H9 (cell line): Measurements from ENCODE around the gene RNF125. TPM values are rescaled to one million over a fixed set of nuclear protein-coding genes. Genes with fewer than 3 reads are reported as not detected.

ENCODE experiments used
- DNase-seq: peaks from one replicate; pipeline ENCODE4 v3.0.0-alpha.2; 2017
- H2AFZ ChIP-seq: one replicate; pipeline ENCODE4 v1.6.1; 2013; ENCODE audit warnings: mild to moderate bottlenecking, low read length, control low read depth, moderate library complexity
- H2AK5ac ChIP-seq: 2 replicates; pipeline ENCODE4 v1.6.1; 2013; ENCODE audit warnings: low read length, control low read depth, mixed read lengths; ENCODE audit not compliant: insufficient read length
- H2BK120ac ChIP-seq: one replicate; pipeline ENCODE4 v1.6.1; 2013; ENCODE audit warnings: low read depth, mild to moderate bottlenecking, low read length, control low read depth, inconsistent platforms; ENCODE audit not compliant: poor library complexity, severe bottlenecking
- H2BK12ac ChIP-seq: 2 replicates; pipeline ENCODE4 v1.6.1; 2013; ENCODE audit warnings: low read length, control low read depth, mixed read lengths, low read depth; ENCODE audit not compliant: insufficient read length
- H2BK15ac ChIP-seq: 2 replicates; pipeline ENCODE4 v1.6.1; 2013; ENCODE audit warnings: low read depth, low read length, control low read depth
- H2BK20ac ChIP-seq: one replicate; pipeline ENCODE4 v1.6.1; 2013; ENCODE audit warnings: low read depth, mild to moderate bottlenecking, low read length, control low read depth, inconsistent platforms; ENCODE audit not compliant: poor library complexity, severe bottlenecking
- H2BK5ac ChIP-seq: 2 replicates; pipeline ENCODE4 v1.6.1; 2013; ENCODE audit warnings: low read length, control low read depth, mixed read lengths; ENCODE audit not compliant: insufficient read length
- H3K14ac ChIP-seq: 2 replicates; pipeline ENCODE4 v1.6.1; 2013; ENCODE audit warnings: low read length, control low read depth; ENCODE audit not compliant: insufficient read depth
- H3K18ac ChIP-seq: 2 replicates; pipeline ENCODE4 v1.6.1; 2013; ENCODE audit warnings: low read depth, mild to moderate bottlenecking, mixed read lengths, low read length, control low read depth; ENCODE audit not compliant: insufficient read length
- H3K23ac ChIP-seq: 2 replicates; pipeline ENCODE4 v1.6.1; 2013; ENCODE audit warnings: low read length, control low read depth, mixed read lengths, low read depth; ENCODE audit not compliant: insufficient read length
- H3K23me2 ChIP-seq: 2 replicates; pipeline ENCODE4 v1.6.1; 2013; ENCODE audit warnings: low read depth, mild to moderate bottlenecking, mixed read lengths, low read length, control low read depth; ENCODE audit not compliant: insufficient read length, poor library complexity, severe bottlenecking
- H3K27ac ChIP-seq: 2 replicates; pipeline ENCODE4 v1.5.1; 2013; ENCODE audit warnings: low read length, control low read depth, mixed read lengths, low read depth; ENCODE audit not compliant: insufficient read length
- H3K27me3 ChIP-seq: 2 replicates; pipeline ENCODE4 v1.6.1; 2013; ENCODE audit warnings: low read length, control low read depth, inconsistent platforms; ENCODE audit not compliant: insufficient read depth
- H3K4ac ChIP-seq: 2 replicates; pipeline ENCODE4 v1.6.1; 2013; ENCODE audit warnings: low read depth, mild to moderate bottlenecking, control low read depth, inconsistent platforms, low read length, moderate library complexity
- H3K4me1 ChIP-seq: 2 replicates; pipeline ENCODE4 v1.6.1; 2013; ENCODE audit warnings: low read length, control low read depth, inconsistent platforms; ENCODE audit not compliant: insufficient read depth
- H3K4me2 ChIP-seq: 2 replicates; pipeline ENCODE4 v1.6.1; 2013; ENCODE audit warnings: low read length, control low read depth, mixed read lengths; ENCODE audit not compliant: insufficient read length, insufficient read depth
- H3K56ac ChIP-seq: 2 replicates; pipeline ENCODE4 v1.6.1; 2013; ENCODE audit warnings: low read depth, mild to moderate bottlenecking, mixed read lengths, low read length, control low read depth; ENCODE audit not compliant: insufficient read length
- H3K79me1 ChIP-seq: 2 replicates; pipeline ENCODE4 v1.6.1; 2013; ENCODE audit warnings: low read depth, mild to moderate bottlenecking, moderate library complexity, low read length, control low read depth, inconsistent platforms; ENCODE audit not compliant: insufficient read depth, poor library complexity, severe bottlenecking
- H3K79me2 ChIP-seq: 2 replicates; pipeline ENCODE4 v1.6.1; 2013; ENCODE audit warnings: low read length, control low read depth, inconsistent platforms; ENCODE audit not compliant: insufficient read depth
- H3K9ac ChIP-seq: 2 replicates; pipeline ENCODE4 v1.6.1; 2013; ENCODE audit warnings: low read length, control low read depth, mixed read lengths; ENCODE audit not compliant: insufficient read length; ENCODE audit errors: extremely low read depth
- H3K9me3 ChIP-seq: one replicate; pipeline ENCODE4 v1.6.1; 2013; ENCODE audit warnings: low read depth, low read length, inconsistent platforms; ENCODE audit not compliant: control insufficient read depth
- H3T11ph ChIP-seq: one replicate; pipeline ENCODE4 v1.6.1; 2013; ENCODE audit warnings: mild to moderate bottlenecking, low read length, control low read depth, inconsistent platforms
- H4K20me1 ChIP-seq: one replicate; pipeline ENCODE4 v1.6.1; 2013; ENCODE audit not compliant: control insufficient read depth, insufficient read length, insufficient read depth
- H4K5ac ChIP-seq: 2 replicates; pipeline ENCODE4 v1.6.1; 2013; ENCODE audit warnings: low read depth, mild to moderate bottlenecking, mixed read lengths, low read length, control low read depth; ENCODE audit not compliant: insufficient read length
- H4K8ac ChIP-seq: replicated peaks from 2 replicates; pipeline ENCODE4 v1.6.1; 2013; ENCODE audit warnings: low read length, control low read depth, mixed read lengths, low read depth; ENCODE audit not compliant: insufficient read length
- H4K91ac ChIP-seq: 2 replicates; pipeline ENCODE4 v1.6.1; 2013; ENCODE audit warnings: low read depth, mild to moderate bottlenecking, moderate library complexity, mixed read lengths, low read length, control low read depth; ENCODE audit not compliant: insufficient read length
- H3K27ac Mint-ChIP-seq, 3 experiments: 2 replicates in 2 of 3; 3 replicates in 1 of 3; pipeline ENCODE4 v1.8.0; 2020 to 2021; ENCODE audit warnings: mixed read lengths in 3 of 3, mild to moderate bottlenecking in 1 of 3, moderate library complexity in 1 of 3
- H3K27me3 Mint-ChIP-seq: 2 replicates; pipeline ENCODE4 v1.8.0; 2021; ENCODE audit warnings: low read depth, mild to moderate bottlenecking, moderate library complexity, mixed read lengths
- H3K36me3 Mint-ChIP-seq, 3 experiments: 2 replicates in 2 of 3; 3 replicates in 1 of 3; pipeline ENCODE4 v1.8.0; 2020 to 2021; ENCODE audit warnings: low read depth in 3 of 3, mixed read lengths in 3 of 3; ENCODE audit not compliant: insufficient read depth in 1 of 3
- H3K4me1 Mint-ChIP-seq, 2 experiments: 2 replicates each; pipeline ENCODE4 v1.8.0; 2020; ENCODE audit warnings: mixed read lengths in 2 of 2
- H3K4me3 Mint-ChIP-seq, 2 experiments: 2 replicates in 1 of 2; 3 replicates in 1 of 2; pipeline ENCODE4 v1.8.0; 2020 to 2021; ENCODE audit warnings: mild to moderate bottlenecking in 2 of 2, mixed read lengths in 2 of 2, moderate library complexity in 1 of 2
- H3K9me3 Mint-ChIP-seq, 2 experiments: 2 replicates in 1 of 2; 3 replicates in 1 of 2; pipeline ENCODE4 v1.8.0; 2020; ENCODE audit warnings: mild to moderate bottlenecking in 2 of 2, mixed read lengths in 2 of 2, moderate library complexity in 1 of 2
- CTCF ChIP-seq: fragments of 200-600 bp; sonication (generic); conservative IDR thresholded peaks from 3 replicates; pipeline ENCODE4 v1.8.0; 2021; ENCODE audit warnings: antibody characterized with exemption, mild to moderate bottlenecking
- WGBS: extraction: QIAGEN DNeasy Blood & Tissue Kit; methylation state at CpG from one replicate; pipeline ENCODE4 v1.1.7; 2013; ENCODE audit warnings: missing lambda C conversion rate, low lambda C conversion rate, mixed read lengths; ENCODE audit not compliant: insufficient read length; ENCODE audit errors: extremely low coverage; 5-methylcytosine and 5-hydroxymethylcytosine counted together
- total RNA-seq: library from RNA; stranded (reverse); gene quantifications from 2 replicates; pipeline ENCODE4 v1.2.1, GENCODE V29; 2021

Gene RNF125
- total RNA-seq, 1 experiment from 2014 or later, result 8.3 TPM

DNA sequence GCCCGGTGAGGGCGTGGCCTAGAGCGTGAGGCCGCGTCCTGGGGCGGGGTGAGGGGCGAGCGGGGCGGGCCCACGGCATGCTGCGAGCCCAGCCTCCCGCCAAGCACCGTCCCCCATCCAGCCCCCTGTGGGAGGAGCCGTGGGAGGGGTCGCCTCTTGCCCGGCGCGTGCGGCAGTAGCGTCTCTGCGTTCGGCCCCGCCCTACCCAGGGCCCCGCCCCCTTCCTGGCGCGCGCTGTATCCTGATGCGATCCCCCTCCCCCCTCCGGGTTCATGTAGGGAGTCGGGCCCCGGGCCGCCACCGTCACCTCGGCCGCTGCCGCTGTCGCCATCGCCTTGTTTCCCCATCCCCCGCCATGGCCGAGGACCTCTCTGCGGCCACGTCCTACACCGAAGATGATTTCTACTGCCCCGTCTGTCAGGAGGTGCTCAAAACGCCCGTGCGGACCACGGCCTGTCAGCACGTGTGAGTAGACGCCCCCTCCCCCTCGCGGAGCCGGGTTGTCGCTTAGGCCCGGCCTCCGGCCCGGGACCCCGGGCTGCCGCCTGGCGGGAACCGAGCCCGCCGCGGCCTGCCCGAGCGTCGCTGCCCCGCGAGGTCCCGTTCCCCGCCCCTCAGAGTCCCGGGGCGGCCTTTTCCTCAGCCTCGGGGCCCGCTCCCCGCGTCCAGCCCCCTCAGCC lies 73.9 kb downstream of the RNF125 start:
- Histone ChIP-seq H3K4me1 (no peaks in the 10 kb centered on the region), H3K9ac (peak overlapping the region; percentile 82), H2BK15ac (no peak overlapping the region), H4K8ac (no peak overlapping the region), H3K23me2 (peaks cover 7% of the 10 kb centered on the region), H3K27ac (no peak overlapping the region), H3K79me1 (peaks cover 3% of the 10 kb centered on the region), H2BK120ac (no peak overlapping the region), H2BK12ac (no peak overlapping the region), H3T11ph (no peak overlapping the region), H2AFZ (no peak overlapping the region), H4K20me1 (no peaks in the 10 kb centered on the region), H4K5ac (no peak overlapping the region), H3K56ac (no peak overlapping the region), H3K23ac (no peak overlapping the region), H3K4ac (no peak overlapping the region), H3K18ac (peak overlapping the region; percentile 52), H3K27me3 (no peaks in the 10 kb centered on the region), H3K9me3 (no peaks in the 10 kb centered on the region), H3K14ac (peak overlapping the region; percentile 59; the same call in 1 of the 2 replicates), H3K79me2 (peaks cover 29% of the 10 kb centered on the region), H2AK5ac (no peak overlapping the region), H4K91ac (no peak overlapping the region), H2BK5ac (no peak overlapping the region), H2BK20ac (no peak overlapping the region), H3K4me2 (peak overlapping the region; percentile 99)
- no peak for TF ChIP-seq CTCF
- peak overlapping the region; percentile 97 to 98 for H3K4me3 Mint-ChIP-seq
- H3K4me1 Mint-ChIP-seq, result peaks cover 26 to 32% of the 10 kb centered on the region in 2 experiments
- H3K27ac Mint-ChIP-seq, result peak overlapping the region; percentile 96 to 99 (median 99)
- no peaks in the 10 kb centered on the region for H3K27me3 Mint-ChIP-seq
- peaks cover 0 to 2% of the 10 kb centered on the region in 2 experiments; a peak in 1 of 5 replicates for H3K9me3 Mint-ChIP-seq
- no CpG with 5 or more reads among the region's 77 CpGs for WGBS
- peaks cover 14 to 36% (median 31%) of the 10 kb centered on the region in 3 experiments for H3K36me3 Mint-ChIP-seq
- peak; percentile 98 for DNase-seq
